K562 (cell line): Measurements from ENCODE around the gene KRTCAP2. TPM values are rescaled to one million over a fixed set of nuclear protein-coding genes. Genes with fewer than 3 reads are reported as not detected.

Experiments
- ESRRA ChIP-seq: fragments of 450-650 bp; IDR thresholded peaks from 2 replicates; pipeline ENCODE4 v1.6.1; 2014; ENCODE audit warnings: low read depth, mild to moderate bottlenecking, moderate library complexity, borderline replicate concordance
- HDAC1 ChIP-seq, 2 experiments: fragments of 450-650 bp; IDR thresholded peaks; 2 replicates each; pipeline ENCODE4 v1.6.1; 2016 to 2017; ENCODE audit warnings: inconsistent platforms in 1 of 2, mild to moderate bottlenecking in 1 of 2, moderate library complexity in 1 of 2
- ILK ChIP-seq: fragments of 450-650 bp; IDR thresholded peaks from 2 replicates; pipeline ENCODE4 v1.6.1; 2016; ENCODE audit warnings: missing genetic modification characterization, low read depth, mild to moderate bottlenecking, missing compliant biosample characterization, moderate library complexity, borderline replicate concordance
- IRF2 ChIP-seq: sonication (generic); formaldehyde crosslinking; IDR thresholded peaks from 2 replicates; pipeline ENCODE4 v1.8.1; 2022; ENCODE audit warnings: mild to moderate bottlenecking, missing genetic modification reagents
- JUND ChIP-seq, 2 experiments: IDR thresholded peaks; 2 replicates in 1 of 2; 3 replicates in 1 of 2; pipeline ENCODE4 v1.6.1; 2011; ENCODE audit warnings: borderline replicate concordance in 2 of 2, low read depth in 2 of 2, low read length in 2 of 2, improper control_type of control experiment in 1 of 2, missing biosample characterization in 1 of 2, missing genetic modification characterization in 1 of 2, missing genetic modification reagents in 1 of 2
- KLF6 ChIP-seq: fragments of 250-450 bp; sonication (Bioruptor Pico); IDR thresholded peaks from 2 replicates; pipeline ENCODE4 v1.4.0; 2020; ENCODE audit warnings: mild to moderate bottlenecking, moderate library complexity, borderline replicate concordance
- L3MBTL2 ChIP-seq: fragments of 450-650 bp; IDR thresholded peaks from 2 replicates; pipeline ENCODE4 v1.6.1; 2016; ENCODE audit warnings: mild to moderate bottlenecking, moderate library complexity
- LCOR ChIP-seq: sonication (generic); formaldehyde crosslinking; IDR thresholded peaks from 2 replicates; pipeline ENCODE4 v1.8.0; 2022; ENCODE audit warnings: mild to moderate bottlenecking, missing genetic modification reagents
- MGA ChIP-seq: fragments of 450-650 bp; IDR thresholded peaks from 2 replicates; pipeline ENCODE4 v1.6.1; 2016; ENCODE audit warnings: mild to moderate bottlenecking, moderate library complexity
- PHTF2 ChIP-seq: fragments of 250-450 bp; sonication (Bioruptor Pico); IDR thresholded peaks from 2 replicates; pipeline ENCODE4 v1.5.0; 2021; ENCODE audit warnings: mild to moderate bottlenecking
- POLR2AphosphoS2 ChIP-seq: IDR thresholded peaks from 2 replicates; pipeline ENCODE4 v1.6.1; 2012; ENCODE audit warnings: low read length, improper control_type of control experiment
- SMAD3 ChIP-seq: fragments of 450-650 bp; formaldehyde crosslinking; conservative IDR thresholded peaks from 2 replicates; pipeline ENCODE4 v1.4.0; 2020; ENCODE audit warnings: mild to moderate bottlenecking
- SNIP1 ChIP-seq: fragments of 450-650 bp; IDR thresholded peaks from 2 replicates; pipeline ENCODE4 v1.7.1; 2017; ENCODE audit warnings: low read depth, mild to moderate bottlenecking
- ZBTB17 ChIP-seq: fragments of 450-650 bp; formaldehyde crosslinking; IDR thresholded peaks from 2 replicates; pipeline ENCODE4 v1.4.0; 2020; ENCODE audit warnings: mild to moderate bottlenecking
- ZBTB9 ChIP-seq: fragments of 450-650 bp; formaldehyde crosslinking; IDR thresholded peaks from 2 replicates; pipeline ENCODE4 v1.4.0; 2020; ENCODE audit warnings: mild to moderate bottlenecking, moderate library complexity
- polyA plus RNA-seq, 8 experiments: library from polyadenylated mRNA; depleted of rRNA in 4 of 8; stranded (reverse) in 5 of 8; unstranded in 3 of 8; fragments of >200 nt; fragmentation: Nextera tagmentation in 2 of 8; fragmentation: Illumina TruSeq in 1 of 8; extraction: Ambion mirVana in 2 of 8; extraction: Trizol in 1 of 8; gene quantifications; 2 replicates each; pipeline versions ENCODE4 v1.2.1 to v1.2.3, GENCODE V29; 2011 to 2014; ENCODE audit warnings: inconsistent platforms in 1 of 8, missing spikeins in 1 of 8
- total RNA-seq, 7 experiments: library from RNA; depleted of rRNA in 6 of 7; stranded (reverse); fragments of >200 nt in 6 of 7; fragmentation: Illumina TruSeq in 2 of 7; extraction: Trizol in 2 of 7; gene quantifications; 2 replicates each; pipeline versions ENCODE4 v1.2.1 to v1.2.3, GENCODE V29; 2011 to 2021; ENCODE audit warnings: low replicate concordance in 1 of 7

KRTCAP2 gene
- total and polyA plus RNA-seq, 9 of the 15 experiments (the other 6 are each of a cell fraction or from before 2014, with no cell fraction given), result 126 to 436 (median 244) TPM

- TF ChIP-seq KLF6 (CRISPR knock-in tag) (no peak), IRF2 (CRISPR knock-in tag) (no peak), ZBTB9 (CRISPR knock-in tag) (0 out of 2 replicates have a peak, but pooled peaks have one; percentile 49), L3MBTL2 (no peak), MGA (no peak), SNIP1 (no peak; the same call in 1 of the 2 replicates), ESRRA (peak; percentile 52; the same call in 1 of the 2 replicates), SMAD3 (CRISPR knock-in tag) (no peak), ILK (tag) (no peak), HDAC1 (IDR thresholded peaks at IDR 0.05) (peak in 1 of 2 experiments; percentile 62; a peak in 1 of 4 replicates), ZBTB17 (CRISPR knock-in tag) (peak; percentile 36), PHTF2 (CRISPR knock-in tag) (no peak), POLR2AphosphoS2 (no peak), JUND (IDR thresholded peaks at IDR 0.05; ENCODE audit: borderline replicate concordance, low read depth, low read length) (0 out of 2 replicates have a peak, but pooled peaks have one; percentile 16), JUND (tag; IDR thresholded peaks at IDR 0.05; ENCODE audit: borderline replicate concordance, low read depth, low read length) (peak; percentile 30; the same call in 1 of the 3 replicates), LCOR (CRISPR knock-in tag) (peak; percentile 97)
These were observed 20.3 kb upstream of the KRTCAP2 start (continued) for GRCh38 chr1:155193275-155193990.
